GM18508 (cell line): ENCODE results near the gene BCL7A.

ENCODE experiments used
- ATAC-seq: cut with Tn5 transposase; IDR thresholded peaks from one replicate; pipeline ENCODE4 v1.9.1; 2021; ENCODE audit warnings: moderate number of reproducible peaks; ENCODE audit not compliant: insufficient read depth, unreplicated experiment

The BCL7A gene

DNA sequence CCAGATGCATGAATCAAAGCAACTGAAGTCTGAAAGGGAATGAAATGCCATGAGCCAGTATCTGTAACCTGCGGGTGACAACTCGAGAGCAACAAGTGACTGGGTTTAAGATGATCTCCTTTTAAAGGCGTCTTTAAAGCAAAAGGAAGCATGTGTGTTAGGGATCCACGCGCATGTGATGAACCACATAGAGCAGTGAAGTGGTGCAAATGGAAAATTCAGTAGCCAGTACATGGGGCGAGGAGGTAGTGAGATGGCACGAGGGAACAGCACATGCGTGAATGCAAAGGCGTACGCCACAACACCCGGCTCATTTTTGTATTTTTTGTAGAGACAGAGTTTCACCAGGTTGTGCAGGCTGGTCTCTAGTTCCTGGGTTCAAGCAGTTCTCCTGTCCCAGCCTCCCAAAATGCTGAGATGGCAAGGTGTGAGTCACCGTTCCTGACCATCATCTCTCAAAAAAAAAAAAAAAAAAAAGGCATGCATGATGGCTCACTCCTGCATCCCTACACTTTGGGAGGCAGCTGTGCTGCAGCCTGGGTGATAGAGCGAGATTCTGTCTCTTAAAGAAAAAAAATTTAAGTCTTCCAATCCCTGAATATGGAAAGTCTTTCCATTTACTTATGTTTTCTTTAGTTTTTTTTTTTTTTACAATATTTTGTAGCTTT, 24.6 kb upstream of the BCL7A start:
- no peak for ATAC-seq

DNA sequence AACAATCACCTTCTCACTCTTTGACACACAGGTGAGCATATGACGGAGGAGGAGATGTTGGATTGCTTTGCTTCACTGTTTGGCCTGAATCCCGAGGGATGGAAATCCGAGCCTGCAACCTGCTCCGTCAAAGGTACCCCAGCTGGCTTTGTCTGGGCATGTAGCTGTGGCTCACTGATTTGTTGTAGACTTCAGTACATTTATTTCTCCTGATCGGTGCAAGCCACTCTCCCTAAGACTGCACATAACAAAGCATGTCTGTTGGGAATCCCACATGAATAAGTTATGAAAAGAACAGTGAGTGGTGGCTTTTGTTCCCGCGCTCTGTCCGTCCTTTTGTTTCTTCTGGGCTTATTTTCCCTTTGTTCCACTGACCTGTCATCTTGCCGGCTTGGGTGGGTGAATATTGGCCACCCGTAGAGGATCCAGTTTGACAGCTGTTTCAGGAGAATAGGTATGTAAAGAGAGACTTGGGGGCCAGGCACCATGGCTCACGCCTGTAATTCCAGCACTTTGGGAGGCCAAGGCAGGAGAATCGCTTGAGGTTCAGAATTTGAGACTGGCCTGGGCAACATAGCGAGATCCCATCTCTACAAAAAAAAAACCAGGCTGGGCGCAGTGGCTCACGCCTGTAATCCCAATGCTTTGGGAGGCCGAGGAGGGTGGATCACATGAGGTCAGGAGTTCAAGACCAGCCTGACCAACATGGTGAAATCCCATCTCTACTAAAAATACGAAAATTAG, 20.0 kb upstream of the BCL7A start:
- no peak for ATAC-seq

DNA sequence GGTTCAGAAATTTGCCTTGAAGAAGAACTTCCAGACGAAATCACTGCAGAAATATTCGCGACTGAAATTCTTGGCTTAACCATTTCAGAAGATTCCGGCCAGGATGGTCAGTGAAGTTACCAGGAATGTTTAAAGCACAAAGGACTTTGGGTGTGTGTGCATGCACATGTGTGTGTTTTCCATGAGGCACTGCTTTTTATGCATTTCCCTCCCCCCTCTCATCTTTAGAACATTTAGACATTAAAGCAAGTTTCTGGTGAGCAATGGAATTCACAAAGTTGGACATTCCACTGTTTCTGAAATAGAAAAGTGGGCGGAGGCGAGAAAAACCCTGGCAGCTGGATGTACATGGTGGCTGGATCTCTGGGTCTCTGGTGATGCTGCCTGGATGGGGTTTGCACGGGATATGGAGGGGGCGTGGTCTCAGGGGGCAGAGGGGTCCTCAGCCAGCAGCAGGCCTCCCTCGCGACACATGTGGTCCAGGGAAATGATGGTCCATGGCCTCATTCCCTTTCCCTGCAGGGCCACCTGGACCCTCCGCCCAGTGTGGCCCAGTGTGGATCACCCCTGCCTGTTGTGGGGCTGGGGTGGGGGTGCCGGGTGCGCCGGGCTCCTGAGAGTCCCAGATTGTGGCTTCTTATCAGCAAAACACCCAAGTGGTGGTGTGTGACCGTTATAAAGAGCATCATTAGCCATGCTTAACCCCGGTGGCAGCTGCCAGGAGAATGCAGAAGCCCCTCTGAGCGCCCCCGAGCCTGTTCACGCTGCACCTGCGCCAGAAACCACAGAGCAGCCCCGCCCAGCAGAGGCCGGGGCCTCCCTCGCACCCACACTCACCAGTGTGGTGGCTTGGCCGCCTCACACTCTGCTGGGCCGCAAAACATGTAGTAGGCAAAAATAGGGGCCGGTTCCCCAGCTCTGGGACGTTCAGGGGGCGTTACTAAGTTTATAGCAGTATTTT, 17.8 kb upstream of the BCL7A start:
- no peak for ATAC-seq

DNA sequence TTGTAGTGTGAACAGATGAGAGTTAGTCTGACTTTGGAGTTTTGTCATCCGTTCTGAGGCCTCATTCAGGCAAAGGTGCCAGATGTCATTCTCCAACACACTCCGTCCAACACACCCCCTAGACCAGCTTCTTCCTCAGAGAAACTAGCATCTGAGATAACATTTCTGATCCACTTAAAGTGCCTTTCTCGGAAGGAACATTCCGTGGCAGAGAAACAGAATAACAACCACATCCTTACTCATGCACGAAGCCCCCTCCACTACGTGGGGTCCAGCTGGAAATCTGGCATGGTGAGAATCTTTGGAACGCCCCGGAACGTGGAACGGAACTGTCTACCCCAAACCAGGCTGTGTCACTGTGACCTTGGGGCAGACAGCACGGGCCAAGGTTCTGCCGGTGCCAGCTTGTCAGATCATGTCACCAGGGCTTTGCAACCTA, 17.0 kb upstream of the BCL7A start:
- no peak for ATAC-seq

DNA sequence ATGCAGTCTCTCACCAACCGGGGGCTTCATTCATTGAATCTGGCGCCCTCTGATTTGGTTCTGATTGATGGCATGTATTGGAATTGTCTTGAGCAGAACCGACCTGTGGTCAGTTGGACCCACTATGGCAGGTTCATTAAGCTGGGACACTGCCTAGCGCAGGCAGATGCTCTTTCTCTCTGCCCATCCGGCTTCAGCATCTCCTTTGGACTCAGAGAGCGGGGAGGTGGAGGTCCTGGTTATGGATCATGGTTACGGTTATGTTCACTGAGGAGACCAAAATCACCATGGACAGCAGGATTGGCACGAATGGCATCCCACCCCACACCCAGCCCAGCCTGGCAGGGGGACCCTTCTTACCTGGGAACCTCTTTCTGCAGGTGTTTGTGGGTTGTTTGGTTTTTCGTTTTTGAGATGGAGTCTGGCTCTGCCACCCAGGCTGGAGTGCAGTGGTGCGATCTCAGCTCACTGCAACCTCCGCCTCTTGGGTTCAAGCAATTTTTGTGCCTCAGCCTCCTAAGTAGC, 16.4 kb upstream of the BCL7A start:
- ATAC-seq = no peak

DNA sequence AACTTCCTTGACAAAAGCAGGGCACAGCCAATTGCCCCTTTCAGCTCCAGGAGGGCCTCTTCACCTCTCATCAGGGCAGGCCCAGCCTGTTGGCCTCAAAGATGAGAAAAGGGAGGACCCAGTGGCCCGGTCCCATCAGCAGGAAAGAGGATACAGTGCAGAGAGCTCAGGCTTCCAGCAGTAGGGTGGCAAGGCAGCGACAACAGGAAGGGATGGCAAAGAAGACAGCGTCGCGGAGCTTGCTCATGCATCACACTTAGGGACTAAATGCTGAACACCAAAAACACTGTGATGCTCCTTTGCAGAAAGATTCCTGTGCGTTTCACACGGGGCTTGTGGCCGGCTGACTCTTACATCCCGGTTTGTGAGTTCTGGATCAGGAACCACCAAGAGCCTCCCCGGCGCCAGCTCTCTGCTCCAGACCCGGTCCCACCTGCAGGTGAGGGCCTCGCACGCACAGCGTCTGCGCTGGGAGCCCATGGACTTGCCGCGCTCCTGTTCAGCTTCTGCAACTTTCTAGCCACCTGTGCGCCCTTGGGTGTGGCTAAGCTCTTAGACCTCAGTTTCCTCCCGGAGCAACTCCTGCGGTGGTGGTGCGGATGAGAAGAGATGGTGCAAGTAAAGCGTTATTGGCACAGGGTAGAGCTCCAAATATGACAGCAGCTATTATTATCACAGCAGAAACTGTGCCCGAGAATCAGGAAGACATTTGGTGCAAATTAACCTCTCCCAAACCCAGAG, 15.3 kb upstream of the BCL7A start:
- no peak for ATAC-seq

DNA sequence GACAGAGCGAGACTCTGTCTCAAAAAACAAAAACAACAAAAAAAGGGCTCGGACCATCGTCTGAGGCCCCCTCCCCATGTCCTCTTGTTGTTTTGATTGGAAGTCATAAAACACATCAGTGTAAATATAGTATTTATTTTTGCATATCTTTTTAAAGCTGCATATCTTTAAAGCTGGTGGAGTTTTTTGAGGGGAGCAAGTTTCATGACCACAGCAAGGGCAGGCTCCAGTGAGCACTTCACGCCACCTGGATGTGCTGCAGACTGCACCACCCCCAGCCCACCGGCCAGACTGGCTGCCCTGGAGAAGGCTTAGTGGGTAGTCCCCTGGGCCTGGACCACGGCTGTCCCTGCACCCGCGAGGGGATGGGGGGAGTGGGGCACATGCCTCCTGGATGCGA, 11.9 kb upstream of the BCL7A start:
- ATAC-seq = no peak

DNA sequence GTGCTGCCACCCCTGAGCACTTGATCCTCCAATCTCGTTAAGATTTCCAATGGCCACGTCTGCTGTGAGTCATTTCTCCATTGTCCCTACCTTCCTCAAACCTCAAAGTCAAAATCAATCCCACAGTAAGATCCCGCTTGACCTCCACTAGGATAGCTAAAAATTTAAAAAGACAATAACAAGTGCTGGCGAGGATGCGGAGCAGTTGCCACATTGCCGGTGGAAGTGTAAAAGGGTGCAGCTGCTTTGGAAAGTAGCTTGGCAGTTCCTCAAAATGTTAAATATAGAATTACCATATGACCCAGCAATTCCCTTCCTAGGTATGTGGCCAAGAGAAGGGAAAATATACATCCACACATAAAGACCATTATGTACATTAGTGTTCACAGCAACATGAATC, 9.5 kb upstream of the BCL7A start:
- ATAC-seq = no peak

DNA sequence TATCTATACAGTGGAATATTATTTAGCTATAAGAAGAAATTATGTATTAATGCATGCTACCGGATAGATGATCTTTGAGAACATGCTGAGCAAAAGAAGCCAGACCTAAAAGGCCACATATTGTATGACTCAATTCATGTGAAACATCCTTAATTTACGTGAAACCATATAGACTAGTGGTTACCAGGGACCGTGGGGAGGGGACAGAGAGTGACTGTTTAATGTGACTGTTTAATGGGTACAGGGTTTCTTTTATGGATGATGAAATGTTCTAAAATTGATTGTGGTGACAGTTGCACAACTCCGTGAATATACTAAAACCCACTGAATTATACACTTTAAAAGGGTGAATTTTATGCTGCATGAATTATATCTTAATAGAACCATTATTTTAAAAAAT, 8.5 kb upstream of the BCL7A start:
- ATAC-seq = no peak

DNA sequence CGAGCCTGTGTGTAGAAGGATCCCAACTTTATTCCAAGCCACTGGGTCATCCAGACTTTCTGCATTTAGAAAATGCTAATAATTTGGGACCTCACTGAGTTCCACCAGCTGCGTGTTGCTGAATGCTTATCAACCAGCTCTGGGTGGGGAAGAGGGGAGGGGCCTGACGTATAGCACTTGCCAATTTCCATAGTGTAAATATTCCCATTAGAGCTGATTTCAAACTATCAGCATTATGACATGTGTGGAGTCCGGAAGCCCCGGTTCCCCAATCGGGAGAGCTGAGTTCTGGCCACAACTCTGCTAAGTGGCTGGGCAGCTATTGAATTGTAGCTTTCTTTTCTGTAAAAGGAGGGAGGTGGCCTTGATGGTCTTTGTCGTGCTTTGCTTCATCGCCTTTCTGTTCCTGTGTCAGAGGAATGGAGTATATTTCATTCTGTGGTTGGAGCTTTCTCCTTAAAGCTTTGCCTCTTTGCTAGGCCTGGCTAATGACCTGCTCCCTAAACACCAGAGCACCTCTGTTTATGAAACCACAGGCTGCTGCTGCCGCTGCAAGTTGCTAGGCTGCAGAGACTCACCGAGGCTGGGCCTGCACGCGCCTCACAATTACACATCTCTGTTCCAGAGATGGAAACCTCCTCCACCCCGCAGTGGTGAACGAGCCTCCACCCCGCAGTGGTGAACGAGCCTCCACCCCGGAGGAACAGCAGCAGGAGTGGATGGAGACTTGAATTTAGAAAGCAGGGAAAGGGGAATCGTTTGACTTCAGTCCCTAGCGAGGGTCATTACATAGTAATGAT, 7.7 kb upstream of the BCL7A start:
- no peak for ATAC-seq

DNA sequence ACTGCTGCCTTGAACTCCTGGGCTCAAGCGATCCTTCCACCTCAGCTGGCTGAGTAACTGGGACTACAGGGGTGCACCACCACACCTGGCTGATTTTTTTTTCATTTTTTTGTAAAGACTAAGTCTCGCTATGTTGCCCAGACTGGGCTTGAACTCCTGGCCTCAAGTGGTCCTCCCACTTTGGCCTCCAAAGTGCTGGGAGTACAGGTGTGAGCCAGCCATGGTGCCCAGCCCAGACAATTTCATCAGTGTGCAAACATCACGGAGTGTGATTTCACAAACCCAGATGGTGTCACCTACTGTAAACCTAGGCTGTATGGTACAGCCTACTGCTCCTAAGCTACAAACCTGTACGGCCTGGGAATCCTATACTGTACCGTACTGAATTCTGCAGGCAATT, 6.9 kb upstream of the BCL7A start:
- ATAC-seq = no peak

DNA sequence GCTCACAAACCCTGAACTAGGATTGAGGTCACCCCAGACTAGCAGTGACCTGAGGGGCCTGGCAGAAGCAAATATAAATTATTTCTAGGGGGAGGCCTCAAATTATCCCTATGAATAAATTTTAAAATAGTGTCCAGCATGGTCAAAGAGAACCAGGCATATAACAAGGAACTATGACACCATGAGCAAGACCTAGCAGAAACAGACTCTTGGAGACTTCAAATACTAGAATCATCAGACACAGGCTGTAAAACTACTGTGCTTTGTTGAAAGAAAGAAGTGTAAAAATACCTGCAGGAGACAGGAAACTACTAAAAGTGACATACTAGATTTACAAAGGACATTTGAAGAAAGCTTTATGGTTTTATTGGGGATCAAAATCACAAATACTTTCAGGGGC, 3.2 kb upstream of the BCL7A start:
- ATAC-seq = no peak

DNA sequence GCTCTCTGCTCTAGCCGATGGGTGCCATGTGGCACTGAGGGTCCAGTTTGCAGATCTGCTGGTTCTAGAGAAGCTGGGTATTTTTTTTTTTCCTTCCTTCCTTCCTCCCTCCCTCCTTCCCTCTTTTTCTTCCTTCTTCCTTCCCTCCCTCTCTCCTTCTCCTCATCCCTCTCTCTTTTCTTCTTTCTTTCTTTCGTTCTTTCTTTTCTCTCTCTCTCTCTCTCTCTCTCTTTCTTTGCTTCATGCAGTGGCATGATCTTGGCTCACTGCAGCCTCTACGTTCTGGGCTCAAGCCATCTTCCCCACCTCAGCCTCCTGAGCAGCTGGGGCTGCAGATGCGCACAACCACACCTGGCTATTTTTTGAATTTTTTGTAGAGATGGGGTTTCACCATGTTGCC, 2.7 kb upstream of the BCL7A start:
- ATAC-seq = no peak

DNA sequence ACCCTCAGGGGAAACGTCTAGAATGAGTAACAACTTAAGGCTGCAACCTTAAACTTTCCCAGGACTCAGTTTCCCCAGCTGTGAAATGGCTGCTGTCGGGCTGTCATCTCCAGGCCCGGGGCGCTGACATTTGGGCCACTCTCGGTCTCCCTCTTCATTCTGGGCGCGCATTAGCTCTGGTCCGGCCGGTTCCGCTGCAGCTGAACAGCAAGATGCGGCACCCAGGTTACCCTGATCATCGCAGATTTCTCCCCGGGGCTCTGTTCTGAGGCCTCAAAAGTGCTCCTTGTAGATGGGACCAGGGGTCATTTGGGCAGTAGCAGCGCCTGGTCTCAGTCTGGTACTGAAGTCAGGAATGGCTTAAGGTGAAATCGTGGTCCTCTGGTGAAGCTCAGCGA, 890 bp upstream of the BCL7A start:
- ATAC-seq = no peak

DNA sequence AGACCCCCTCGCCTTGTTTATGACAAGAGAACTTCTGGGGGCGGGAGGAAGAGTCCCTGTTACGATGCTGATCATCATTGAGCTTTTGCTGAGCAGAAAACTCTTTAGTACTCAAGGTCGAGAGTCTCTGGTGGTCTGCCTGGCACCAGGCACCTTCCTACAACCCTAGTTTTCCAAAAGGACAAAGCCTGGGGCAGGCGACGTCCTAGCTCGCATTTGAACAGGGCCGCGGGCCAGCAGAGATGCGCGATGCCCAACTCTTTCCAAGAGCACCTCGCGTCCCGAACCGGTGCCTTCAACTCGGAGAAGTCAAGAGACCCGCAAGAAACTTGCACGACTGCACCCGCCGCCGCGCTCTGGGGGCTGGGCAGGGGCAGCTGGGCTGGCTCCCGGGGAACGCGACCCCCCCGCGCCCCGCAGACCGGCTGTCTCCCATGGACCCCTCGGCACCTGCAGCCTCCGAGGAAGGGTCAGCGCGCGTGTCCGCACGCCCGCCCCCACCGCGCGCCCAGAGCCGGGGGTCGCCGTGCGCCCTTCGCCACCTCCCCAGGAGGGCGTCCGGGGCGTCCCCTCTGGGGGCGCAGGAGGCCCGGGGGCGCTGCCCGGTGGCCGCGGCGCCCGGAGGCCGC, 377 bp upstream of the BCL7A start:
- no peak for ATAC-seq

DNA sequence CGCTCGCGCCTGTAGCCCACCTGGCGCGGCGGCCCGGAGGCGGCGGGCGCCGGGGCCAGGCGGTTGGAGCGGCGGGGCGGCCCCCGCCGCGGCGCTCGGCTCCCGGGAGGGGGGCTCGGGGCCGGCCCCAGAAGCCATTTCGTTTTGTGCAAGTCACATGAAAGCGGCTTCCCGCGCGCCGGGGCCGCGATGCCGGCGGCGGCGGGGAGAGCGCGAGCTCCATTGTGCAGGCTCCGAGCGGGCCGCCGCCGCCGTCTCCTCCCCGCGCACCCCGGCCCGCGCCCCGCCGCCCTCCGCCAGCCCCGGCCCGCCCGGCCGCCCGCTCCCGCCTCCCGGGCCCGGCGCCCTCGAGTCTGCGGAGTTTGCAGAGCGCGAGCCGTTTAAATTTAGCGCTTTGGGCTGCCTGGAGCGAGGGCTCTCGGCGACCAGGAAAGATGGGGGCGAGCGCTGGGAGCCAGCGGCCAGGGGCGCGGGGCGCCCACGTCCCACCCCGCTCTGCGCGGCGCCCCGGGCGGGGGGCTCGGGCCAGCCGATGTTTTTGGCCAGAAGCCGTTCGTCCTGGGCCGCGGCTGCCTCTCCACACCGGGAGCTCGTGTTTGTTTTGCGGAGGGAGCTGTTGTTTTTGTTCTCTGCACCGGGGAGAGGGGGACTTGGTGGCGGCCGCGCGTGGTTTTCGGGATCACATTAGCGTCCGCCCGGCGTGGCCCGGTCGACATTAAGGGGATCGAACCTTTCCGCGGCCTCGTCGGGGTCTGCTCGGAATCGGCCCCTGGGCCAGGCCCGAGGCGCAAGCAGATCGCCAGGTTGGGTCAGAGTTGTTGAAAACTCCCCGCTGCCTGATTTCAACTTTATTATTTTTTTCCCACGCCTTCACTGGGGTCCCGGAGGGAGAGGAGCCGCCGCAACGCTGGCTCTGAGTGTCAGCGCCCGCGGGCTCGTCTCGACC, 982 bp downstream of the BCL7A start:
- no peak for ATAC-seq

DNA sequence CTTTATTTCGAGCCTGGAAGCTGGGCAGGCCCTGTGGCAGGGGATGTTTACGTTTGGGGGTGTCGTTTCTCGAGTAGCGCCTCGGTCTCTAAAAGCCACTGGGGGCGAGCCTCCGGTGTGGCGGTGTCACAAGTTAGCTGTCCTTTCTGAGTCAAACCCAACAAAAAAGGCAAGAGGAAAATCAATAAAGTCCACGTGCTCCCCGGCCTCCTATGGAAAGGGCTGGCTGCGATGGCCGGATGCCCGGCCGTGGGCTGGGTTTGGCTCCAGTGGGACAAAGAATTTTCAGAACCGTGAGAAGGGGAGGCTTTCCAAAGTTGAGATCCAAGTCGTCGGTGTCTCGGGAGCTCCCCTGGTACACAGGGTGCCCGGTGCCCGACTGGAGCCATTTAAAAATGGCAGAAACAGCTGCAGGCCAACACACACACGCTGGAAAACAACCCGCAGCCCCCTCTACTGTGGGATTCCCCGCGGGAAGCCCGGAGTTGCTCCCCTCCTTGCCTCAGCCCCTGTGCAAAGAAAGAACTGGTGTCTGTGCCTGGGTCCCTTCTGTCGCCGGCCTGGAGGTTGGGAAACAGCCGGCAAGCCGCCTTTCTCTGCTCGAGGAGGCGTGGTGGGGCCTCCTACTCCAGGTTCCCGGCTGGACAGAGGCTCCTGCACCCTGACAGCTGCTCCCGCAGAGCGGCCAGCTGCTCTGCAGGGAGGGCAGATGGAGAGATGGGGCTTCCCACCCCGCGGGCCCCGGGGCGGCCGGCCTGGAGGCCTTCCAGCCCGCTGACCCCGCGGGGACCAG, 1.9 kb downstream of the BCL7A start:
- no peak for ATAC-seq
